Gastrocnemius medialis (tissue), 4 donors: ENCODE data around the gene DMRT1.

Source experiments
- POLR2A ChIP-seq, 2 donors: fragments of 450-650 bp; IDR thresholded peaks; one replicate each; pipeline ENCODE4 v1.6.1; 2017; ENCODE audit warnings: antibody characterized with exemption in 2 of 2, mild to moderate bottlenecking in 2 of 2, moderate library complexity in 2 of 2
- TF ChIP-seq, protein P1 (sequence below), 5 experiments: fragments of 450-650 bp in 3 of 5; fragments of 200-600 bp in 2 of 5; sonication (generic) in 2 of 5; IDR thresholded peaks in 4 of 5; conservative IDR thresholded peaks in 1 of 5; 1 replicate in 4 of 5; 2 replicates in 1 of 5; pipeline ENCODE4 v1.5.1; 2016 to 2019; ENCODE audit warnings: antibody characterized with exemption in 5 of 5, mild to moderate bottlenecking in 3 of 5, moderate library complexity in 3 of 5

DNA sequence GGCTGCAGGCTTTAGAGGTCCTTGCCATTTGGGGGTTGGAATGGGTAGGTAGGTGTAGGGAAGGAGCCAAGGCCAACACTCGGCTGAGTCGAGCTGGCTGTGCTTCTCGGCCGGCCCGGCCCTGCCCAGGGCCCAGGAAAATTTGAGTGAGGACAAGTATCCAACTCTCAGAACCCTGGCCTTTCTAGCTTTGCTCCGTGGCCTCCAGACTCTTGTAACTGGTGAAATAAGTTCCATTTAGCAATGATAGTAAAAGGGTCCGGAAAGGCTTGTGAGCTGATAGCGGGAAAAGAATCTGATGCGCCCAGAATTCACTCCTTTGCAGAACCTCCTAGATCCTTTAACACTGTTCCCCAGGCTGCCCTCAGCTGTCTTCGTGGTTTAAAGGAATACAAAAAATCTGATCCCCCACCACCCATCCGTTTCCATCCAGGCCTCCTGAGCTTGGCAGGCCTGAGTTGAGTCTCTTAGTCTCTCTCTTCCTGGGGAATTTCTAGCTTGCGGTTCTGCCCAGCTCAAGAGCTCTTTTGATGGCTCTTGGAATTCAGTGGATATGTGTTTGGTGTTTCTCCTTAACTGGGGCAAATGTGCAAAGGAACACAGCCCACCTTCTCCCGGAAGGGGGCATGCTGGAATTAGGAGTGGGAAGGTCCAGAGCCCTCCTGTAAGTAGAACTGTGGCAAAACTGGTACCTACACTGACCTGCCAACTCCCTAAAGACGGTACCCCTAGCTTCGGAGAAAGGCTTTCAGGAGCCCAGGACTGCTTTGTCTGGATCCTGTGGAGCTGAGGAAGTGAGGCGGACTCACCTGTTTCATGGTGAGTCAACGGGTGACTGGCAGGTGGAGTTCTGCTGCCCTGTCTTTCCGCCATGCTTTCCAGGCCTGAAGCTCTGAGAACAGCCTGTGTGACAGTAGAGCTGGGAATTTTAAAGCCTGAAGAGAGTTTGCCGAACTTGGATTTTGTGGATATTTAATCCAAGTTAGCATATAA is 136.6 kb downstream of the DMRT1 start:
- no peak for TF ChIP-seq POLR2A (IDR thresholded peaks at IDR 0.05)
- TF ChIP-seq, protein P1, sequence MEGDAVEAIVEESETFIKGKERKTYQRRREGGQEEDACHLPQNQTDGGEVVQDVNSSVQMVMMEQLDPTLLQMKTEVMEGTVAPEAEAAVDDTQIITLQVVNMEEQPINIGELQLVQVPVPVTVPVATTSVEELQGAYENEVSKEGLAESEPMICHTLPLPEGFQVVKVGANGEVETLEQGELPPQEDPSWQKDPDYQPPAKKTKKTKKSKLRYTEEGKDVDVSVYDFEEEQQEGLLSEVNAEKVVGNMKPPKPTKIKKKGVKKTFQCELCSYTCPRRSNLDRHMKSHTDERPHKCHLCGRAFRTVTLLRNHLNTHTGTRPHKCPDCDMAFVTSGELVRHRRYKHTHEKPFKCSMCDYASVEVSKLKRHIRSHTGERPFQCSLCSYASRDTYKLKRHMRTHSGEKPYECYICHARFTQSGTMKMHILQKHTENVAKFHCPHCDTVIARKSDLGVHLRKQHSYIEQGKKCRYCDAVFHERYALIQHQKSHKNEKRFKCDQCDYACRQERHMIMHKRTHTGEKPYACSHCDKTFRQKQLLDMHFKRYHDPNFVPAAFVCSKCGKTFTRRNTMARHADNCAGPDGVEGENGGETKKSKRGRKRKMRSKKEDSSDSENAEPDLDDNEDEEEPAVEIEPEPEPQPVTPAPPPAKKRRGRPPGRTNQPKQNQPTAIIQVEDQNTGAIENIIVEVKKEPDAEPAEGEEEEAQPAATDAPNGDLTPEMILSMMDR (IDR thresholded peaks at IDR 0.05 in 4 of 5, conservative IDR thresholded peaks at IDR 0.05 in 1 of 5) = no peak
